GM13977 (cell line): Measurements from ENCODE around the gene ADK.

ENCODE experiments used
- DNase-seq: peaks from one replicate; pipeline ENCODE4 v3.0.0; 2012; ENCODE audit warnings: low spot score
- in situ Hi-C: fragments of 300-500 bp; cut with MboI; formaldehyde crosslinking; loops from one replicate; pipeline ENCODE4 v1.12.0; 2022; ENCODE audit warnings: low sequenced_read_pairs, low pct_unique_long_range_greater_than_20kb, mixed read lengths, inconsistent platforms; ENCODE audit not compliant: unreplicated experiment
- TF ChIP-seq, protein P1 (sequence below): IDR thresholded peaks from 2 replicates; pipeline ENCODE4 v1.5.1; 2012; ENCODE audit warnings: mild to moderate bottlenecking, control low read depth; ENCODE audit not compliant: insufficient read depth; ENCODE audit errors: extremely low read depth, missing control alignments

The ADK gene

DNA sequence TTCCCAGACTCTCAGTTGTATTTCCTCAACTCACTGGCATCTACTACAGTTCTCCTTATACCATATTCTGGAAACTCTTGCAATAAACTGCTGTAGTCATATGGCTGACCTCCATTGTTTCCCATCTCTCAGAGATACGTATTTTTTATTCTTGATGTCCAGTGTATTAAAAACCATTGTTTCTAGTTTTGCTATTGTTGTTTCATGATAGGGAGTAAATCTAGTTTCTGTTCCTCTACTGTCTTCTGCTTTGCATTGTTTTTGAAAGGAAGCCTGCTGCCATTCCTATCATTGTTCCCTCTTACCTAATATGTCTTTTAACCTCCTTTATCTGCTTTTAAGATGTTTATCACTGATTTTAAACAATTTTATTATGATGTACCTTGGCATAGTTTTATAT, 255.0 kb downstream of the ADK start:
- in situ Hi-C loops: no loop called here
- TF ChIP-seq, protein P1, sequence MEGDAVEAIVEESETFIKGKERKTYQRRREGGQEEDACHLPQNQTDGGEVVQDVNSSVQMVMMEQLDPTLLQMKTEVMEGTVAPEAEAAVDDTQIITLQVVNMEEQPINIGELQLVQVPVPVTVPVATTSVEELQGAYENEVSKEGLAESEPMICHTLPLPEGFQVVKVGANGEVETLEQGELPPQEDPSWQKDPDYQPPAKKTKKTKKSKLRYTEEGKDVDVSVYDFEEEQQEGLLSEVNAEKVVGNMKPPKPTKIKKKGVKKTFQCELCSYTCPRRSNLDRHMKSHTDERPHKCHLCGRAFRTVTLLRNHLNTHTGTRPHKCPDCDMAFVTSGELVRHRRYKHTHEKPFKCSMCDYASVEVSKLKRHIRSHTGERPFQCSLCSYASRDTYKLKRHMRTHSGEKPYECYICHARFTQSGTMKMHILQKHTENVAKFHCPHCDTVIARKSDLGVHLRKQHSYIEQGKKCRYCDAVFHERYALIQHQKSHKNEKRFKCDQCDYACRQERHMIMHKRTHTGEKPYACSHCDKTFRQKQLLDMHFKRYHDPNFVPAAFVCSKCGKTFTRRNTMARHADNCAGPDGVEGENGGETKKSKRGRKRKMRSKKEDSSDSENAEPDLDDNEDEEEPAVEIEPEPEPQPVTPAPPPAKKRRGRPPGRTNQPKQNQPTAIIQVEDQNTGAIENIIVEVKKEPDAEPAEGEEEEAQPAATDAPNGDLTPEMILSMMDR: no peak
- no peak for DNase-seq

DNA sequence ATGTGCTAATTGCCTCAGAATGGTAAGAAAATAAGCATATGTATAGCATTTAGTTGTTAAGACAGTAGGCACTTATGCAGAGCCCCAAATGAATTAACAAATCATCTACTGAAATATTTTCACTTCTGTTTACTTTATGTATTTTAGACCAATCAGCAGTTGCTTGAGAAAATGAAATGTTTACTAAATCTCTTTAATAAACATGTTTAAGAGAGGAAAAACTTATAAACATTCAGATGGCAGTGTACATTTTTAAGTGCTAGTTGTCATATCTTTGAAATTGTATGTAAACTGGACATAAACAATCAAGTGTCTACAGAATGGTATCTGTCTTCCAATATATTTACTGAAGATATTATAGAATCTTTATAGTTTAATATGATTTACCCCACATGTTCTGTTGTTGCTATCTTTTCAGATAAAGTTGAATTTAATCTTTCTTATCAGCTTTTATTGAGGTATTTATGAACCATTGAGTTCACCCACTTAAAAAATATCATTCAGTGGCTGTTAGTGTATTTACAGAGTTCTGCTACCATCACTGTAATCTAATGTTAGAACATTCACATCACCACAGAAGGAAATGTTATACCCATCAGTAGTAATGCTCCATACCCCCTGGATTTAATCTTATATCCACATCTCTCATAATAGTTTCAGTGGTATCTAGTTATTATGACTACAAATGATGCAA, 264.3 kb downstream of the ADK start:
- TF ChIP-seq, protein P1: no peak
- DNase-seq: no peak
- in situ Hi-C loops: no loop called here

DNA sequence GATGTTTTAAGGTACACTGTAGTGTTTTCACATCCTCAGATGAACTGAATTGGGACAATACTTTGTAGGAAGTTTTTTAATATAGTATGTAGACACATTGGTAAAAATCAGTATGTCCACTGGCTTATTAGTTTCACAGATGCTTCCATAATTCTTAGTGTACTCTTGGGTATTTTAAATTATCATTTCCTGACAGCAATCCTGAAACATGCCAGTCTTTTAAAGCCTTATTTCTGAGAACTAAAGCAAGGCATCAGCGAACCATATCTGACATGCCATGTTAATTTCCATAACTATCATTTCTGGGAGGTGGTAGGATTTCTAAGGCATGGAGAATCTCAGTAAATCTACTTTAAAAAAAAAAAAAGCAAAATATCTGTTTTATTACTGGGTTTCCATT, 266.4 kb downstream of the ADK start:
- in situ Hi-C loops: no loop called here
- no peak for DNase-seq
- TF ChIP-seq, protein P1: no peak

DNA sequence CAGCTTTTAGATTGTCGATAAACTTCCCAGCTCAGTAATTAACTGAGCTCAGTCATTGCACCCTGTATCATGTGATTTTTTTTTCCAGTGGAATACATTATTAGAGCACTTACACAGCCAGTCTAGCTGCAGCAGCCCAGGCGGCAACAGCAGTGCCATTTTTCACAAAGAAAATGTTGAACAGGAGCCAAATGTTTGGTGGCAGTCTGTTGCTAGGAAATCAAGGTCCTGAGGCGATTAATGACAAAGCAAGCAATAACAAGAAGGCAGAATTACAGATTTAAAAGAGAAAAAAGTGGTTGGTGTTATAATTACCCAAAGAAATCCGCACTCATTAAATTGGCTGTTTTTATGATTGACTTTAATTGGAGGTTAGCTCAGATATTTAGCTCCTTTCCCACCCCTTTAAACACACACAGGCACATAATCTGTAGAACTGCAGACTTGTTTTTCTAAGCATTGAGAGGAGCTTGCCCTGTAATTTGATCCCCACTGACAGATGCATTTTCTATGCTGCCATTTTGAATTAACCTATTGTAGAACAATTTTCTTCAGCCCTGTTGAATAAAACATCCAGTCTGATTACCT, 267.4 kb downstream of the ADK start:
- TF ChIP-seq, protein P1: no peak
- no peak for DNase-seq
- in situ Hi-C loops: no loop called here

DNA sequence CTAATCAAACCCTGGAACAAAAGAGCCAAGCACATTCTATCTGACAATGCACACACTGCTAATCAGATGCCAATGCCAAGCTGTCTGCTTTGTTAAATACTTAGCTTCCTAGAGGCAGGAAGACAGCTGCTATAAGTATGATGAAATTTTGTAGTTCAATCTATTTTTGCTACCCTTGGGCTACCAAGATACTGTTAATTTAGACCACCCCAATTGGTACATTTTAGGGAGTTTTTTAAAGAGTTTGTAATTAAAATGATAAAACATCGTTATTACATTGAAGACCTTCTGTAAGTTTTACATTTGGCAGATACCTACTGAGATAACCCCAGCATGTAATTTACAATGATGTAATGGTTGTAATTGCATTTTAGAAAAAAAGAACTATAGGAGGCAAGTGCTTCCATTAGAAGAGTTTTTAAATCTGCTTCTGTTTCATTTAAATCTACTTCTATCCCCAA, 268.5 kb downstream of the ADK start:
- in situ Hi-C loops: no loop called here
- no peak for DNase-seq
- TF ChIP-seq, protein P1: no peak

DNA sequence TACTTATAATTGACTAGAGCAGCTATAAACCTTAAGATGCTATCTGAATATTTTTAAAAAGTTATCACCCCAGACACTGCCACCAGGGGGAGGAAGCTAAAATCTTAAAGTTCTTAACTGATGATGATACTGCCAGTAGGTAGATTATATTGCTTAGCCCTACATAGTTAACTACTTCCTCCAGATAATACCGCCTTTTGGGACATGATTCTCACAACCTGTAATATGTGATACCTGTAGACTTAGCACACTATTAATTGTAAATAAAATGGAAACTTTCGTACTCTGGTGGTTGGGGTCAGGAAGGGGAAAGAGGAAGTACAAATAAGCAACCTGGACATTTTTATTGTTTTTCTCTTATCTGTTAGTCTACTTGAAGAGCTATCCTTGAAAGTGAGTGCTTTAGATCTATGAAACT, 268.9 kb downstream of the ADK start:
- in situ Hi-C loops: no loop called here
- DNase-seq: peak; percentile 21
- TF ChIP-seq, protein P1: peak; percentile 45

DNA sequence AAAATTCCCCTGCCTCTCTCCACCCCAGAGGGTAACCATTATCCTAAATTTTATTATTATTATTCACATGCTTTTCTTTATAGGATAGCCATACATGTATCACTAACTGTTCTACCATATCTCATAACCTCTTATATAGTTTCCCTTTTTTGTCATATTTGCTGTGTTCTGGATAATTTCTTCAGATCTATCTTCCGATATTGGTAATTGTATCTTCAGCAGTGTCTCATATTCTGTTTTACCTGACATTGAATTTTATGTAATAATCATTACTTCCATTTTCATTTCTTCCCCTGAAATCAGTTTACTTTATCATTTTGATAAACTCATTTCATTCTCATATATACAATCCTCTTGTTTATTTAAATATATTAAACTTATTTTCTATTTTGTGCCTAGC, 273.5 kb downstream of the ADK start:
- in situ Hi-C loops: no loop called here
- no peak for DNase-seq
- TF ChIP-seq, protein P1: no peak
